Measurements from ENCODE around the gene SKIC8.

Gene SKIC8

GRCh38 chr15:78315686-78316282 lies 16.4 kb upstream of the SKIC8 start:
- Histone ChIP-seq H3K9me3 (no peaks in the 10 kb centered on the region), H3K36me3 (replicated peaks) (no peaks in the 10 kb centered on the region), H3K4me3 (no peak overlapping the region), H3K4me1 (no peaks in the 10 kb centered on the region), H3K27me3 (ENCODE audit: low read depth) (no peaks in the 10 kb centered on the region)
- DNase-seq (ENCODE audit: low spot score in 2 of 2): peak in 1 of 2 experiments; percentile 50
- in situ Hi-C loops (cut with MboI; ENCODE audit: low sequenced_read_pairs): no loop called here

GRCh38 chr15:78314181-78314581 lies 14.8 kb upstream of the SKIC8 start:
- Histone ChIP-seq H3K4me1 (no peaks in the 10 kb centered on the region), H3K4me3 (no peak overlapping the region), H3K9me3 (no peaks in the 10 kb centered on the region), H3K36me3 (replicated peaks) (no peaks in the 10 kb centered on the region), H3K27me3 (ENCODE audit: low read depth) (no peaks in the 10 kb centered on the region)
- no peak for DNase-seq (ENCODE audit: low spot score in 2 of 2)
- in situ Hi-C loops (cut with MboI; ENCODE audit: low sequenced_read_pairs): loop anchor here (5.0 kb wide), 2 partner anchors 103 to 168 kb away; no protein-coding TSS in a partner anchor

DNA sequence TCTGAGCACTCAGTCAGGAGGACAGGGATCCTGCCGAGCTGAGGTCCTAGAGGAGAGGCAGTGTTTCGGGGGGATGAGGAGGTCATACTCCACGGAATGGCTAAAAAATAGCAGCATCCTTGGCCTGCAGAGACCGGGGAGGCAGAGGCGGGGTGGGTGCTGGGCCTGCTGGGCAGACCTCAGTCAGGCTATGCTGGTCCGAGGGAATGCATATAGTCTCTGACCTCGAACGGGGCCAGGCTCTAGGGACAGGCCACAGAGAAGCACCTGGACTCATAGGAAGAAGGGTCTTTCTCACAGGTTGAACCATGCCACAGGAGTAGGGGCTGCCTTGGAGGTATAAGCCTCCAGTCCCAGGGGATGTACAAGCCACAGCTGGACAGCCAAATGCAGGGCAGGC lies 14.0 kb upstream of the SKIC8 start:
- H3K9me3 ChIP-seq: no peaks in the 10 kb centered on the region
- H3K4me1 ChIP-seq: no peaks in the 10 kb centered on the region; the same call in 1 of the 2 replicates
- DNase-seq (ENCODE audit: low spot score in 2 of 2): no peak
- no peak overlapping the region for H3K4me3 ChIP-seq
- no peaks in the 10 kb centered on the region for H3K27me3 ChIP-seq (ENCODE audit: low read depth)
- no peaks in the 10 kb centered on the region for H3K36me3 ChIP-seq (replicated peaks)
- in situ Hi-C loops (cut with MboI; ENCODE audit: low sequenced_read_pairs): loop anchor here (5.0 kb wide), 2 partner anchors 104 to 169 kb away; no protein-coding TSS in a partner anchor

DNA sequence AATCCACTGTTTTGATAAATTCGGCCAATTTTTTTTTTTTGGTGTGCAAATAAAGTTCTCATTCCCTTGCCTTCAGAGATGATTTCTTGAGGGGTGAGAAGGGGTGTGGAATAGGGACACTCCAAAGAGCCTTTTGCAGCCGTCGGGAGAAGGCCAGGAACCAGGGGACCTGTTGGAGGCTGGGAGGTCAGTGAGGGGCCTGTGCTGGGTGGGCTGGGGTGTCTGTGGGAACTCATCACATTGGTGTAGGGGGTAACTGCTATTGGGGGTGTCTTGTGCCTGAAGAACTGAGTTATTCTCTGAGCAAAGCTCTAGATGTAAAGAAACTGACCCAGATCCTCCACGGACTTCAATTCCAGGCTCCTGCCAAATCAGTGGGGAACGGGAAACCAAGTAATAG lies 13.5 kb upstream of the SKIC8 start:
- no peak for DNase-seq (ENCODE audit: low spot score in 2 of 2)
- Histone ChIP-seq H3K4me3 (no peak overlapping the region), H3K27me3 (ENCODE audit: low read depth) (no peaks in the 10 kb centered on the region), H3K4me1 (no peaks in the 10 kb centered on the region; the same call in 1 of the 2 replicates), H3K9me3 (no peaks in the 10 kb centered on the region), H3K36me3 (replicated peaks) (no peaks in the 10 kb centered on the region)
- in situ Hi-C loops (cut with MboI; ENCODE audit: low sequenced_read_pairs): loop anchor here (5.0 kb wide), 2 partner anchors 104 to 169 kb away; no protein-coding TSS in a partner anchor

GRCh38 chr15:78312536-78312935 lies 13.1 kb upstream of the SKIC8 start:
- DNase-seq (ENCODE audit: low spot score in 2 of 2): no peak
- Histone ChIP-seq H3K9me3 (no peaks in the 10 kb centered on the region), H3K27me3 (ENCODE audit: low read depth) (no peaks in the 10 kb centered on the region), H3K4me1 (no peaks in the 10 kb centered on the region; the same call in 1 of the 2 replicates), H3K4me3 (no peak overlapping the region), H3K36me3 (replicated peaks) (no peaks in the 10 kb centered on the region)
- in situ Hi-C loops (cut with MboI; ENCODE audit: low sequenced_read_pairs): loop anchor here (5.0 kb wide), 2 partner anchors 105 to 170 kb away; no protein-coding TSS in a partner anchor

DNA sequence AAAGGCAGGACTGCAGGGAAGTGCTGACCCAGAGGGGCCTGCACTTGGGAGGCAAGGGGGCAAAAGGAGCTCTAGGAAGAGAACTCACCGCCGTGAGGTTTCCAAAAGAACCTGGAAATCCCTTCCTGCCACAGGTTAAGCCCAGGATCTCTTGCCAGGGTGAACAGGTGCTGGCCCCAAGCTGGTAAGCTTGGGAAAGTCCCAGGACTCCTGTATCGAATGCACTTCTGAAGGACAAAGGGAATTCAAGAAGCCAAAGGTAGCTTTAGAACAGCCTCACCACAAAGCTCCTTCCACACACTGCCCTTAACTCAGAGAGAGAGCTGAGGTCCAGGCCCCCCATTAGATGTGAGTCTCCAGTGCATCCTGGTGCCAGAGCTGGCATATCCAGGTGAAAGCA lies 11.9 kb upstream of the SKIC8 start:
- in situ Hi-C loops (cut with MboI; ENCODE audit: low sequenced_read_pairs): loop anchor here (5.0 kb wide), 2 partner anchors 106 to 171 kb away; no protein-coding TSS in a partner anchor
- Histone ChIP-seq H3K4me1 (no peaks in the 10 kb centered on the region; the same call in 1 of the 2 replicates), H3K9me3 (no peaks in the 10 kb centered on the region), H3K36me3 (replicated peaks) (no peaks in the 10 kb centered on the region), H3K4me3 (no peak overlapping the region), H3K27me3 (ENCODE audit: low read depth) (no peaks in the 10 kb centered on the region)
- no peak for DNase-seq (ENCODE audit: low spot score in 2 of 2)

DNA sequence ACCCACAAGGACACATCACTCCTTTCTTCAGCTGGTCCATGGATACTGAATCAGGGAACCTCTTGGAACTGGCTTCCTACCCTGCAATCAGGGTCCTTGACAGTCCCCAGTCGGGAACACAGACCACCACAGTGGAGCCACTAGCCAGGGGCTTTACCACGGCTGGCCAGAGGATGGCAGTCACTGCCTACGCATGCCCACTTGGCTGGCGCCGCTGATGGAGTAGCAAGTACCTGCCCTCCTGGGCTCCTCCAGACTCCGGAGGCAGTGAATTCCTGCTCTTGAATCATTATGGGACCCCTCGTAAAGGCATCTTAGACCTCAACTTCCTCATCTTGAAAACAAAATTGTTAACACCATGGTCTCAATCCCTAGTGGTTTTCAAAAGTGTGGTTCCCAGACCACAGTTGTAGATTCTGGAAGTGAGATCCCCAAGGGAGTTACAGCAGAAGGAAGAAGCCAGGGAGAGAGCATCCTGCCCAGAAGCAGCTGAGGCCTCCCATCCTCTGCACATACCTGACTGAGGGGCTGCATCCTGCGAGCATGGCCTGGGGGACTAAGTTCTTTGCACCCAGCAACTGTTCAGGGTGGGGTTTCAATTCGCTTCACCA lies 9.1 kb upstream of the SKIC8 start:
- no peaks in the 10 kb centered on the region for H3K9me3 ChIP-seq
- no peaks in the 10 kb centered on the region for H3K27me3 ChIP-seq (ENCODE audit: low read depth)
- H3K4me3 ChIP-seq: no peak overlapping the region
- peak; percentile 86 to 95 for DNase-seq (ENCODE audit: low spot score in 2 of 2)
- H3K4me1 ChIP-seq: peaks cover 4% of the 10 kb centered on the region
- in situ Hi-C loops (cut with MboI; ENCODE audit: low sequenced_read_pairs): loop anchor here (10.0 kb wide), 1 partner anchor 396 kb away; no protein-coding TSS in a partner anchor
- no peaks in the 10 kb centered on the region for H3K36me3 ChIP-seq (replicated peaks)

DNA sequence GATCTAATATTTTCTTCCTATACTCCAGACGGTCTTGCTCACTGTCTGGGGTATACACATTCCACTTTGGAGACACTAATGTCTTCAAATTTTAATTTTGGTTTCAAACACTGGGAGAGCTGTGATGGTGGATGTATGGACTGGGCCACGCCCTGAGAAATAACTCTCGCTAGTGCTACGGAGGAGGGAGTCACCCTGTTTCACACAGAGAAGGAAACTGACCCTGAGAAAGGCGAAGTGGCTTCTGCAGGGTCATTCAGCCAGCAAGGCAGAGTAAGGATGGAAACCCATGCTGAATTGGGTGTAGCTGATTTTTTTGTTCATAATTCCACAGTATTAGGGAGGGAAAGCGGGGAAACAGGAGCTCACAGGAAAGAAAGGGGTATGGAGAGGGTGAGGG lies 8.6 kb upstream of the SKIC8 start:
- H3K36me3 ChIP-seq (replicated peaks): no peaks in the 10 kb centered on the region
- DNase-seq (ENCODE audit: low spot score in 2 of 2): peak in 1 of 2 experiments; percentile 20
- peaks cover 7% of the 10 kb centered on the region for H3K4me1 ChIP-seq
- H3K9me3 ChIP-seq: no peaks in the 10 kb centered on the region
- in situ Hi-C loops (cut with MboI; ENCODE audit: low sequenced_read_pairs): loop anchor here (10.0 kb wide), 1 partner anchor 397 kb away; no protein-coding TSS in a partner anchor
- no peak overlapping the region for H3K4me3 ChIP-seq
- no peaks in the 10 kb centered on the region for H3K27me3 ChIP-seq (ENCODE audit: low read depth)

GRCh38 chr15:78306176-78306774 lies 6.9 kb upstream of the SKIC8 start:
- in situ Hi-C loops (cut with MboI; ENCODE audit: low sequenced_read_pairs): loop anchor here (10.0 kb wide), 1 partner anchor 399 kb away; no protein-coding TSS in a partner anchor
- no peak for DNase-seq (ENCODE audit: low spot score in 2 of 2)
- H3K27me3 ChIP-seq (ENCODE audit: low read depth): no peaks in the 10 kb centered on the region

DNA sequence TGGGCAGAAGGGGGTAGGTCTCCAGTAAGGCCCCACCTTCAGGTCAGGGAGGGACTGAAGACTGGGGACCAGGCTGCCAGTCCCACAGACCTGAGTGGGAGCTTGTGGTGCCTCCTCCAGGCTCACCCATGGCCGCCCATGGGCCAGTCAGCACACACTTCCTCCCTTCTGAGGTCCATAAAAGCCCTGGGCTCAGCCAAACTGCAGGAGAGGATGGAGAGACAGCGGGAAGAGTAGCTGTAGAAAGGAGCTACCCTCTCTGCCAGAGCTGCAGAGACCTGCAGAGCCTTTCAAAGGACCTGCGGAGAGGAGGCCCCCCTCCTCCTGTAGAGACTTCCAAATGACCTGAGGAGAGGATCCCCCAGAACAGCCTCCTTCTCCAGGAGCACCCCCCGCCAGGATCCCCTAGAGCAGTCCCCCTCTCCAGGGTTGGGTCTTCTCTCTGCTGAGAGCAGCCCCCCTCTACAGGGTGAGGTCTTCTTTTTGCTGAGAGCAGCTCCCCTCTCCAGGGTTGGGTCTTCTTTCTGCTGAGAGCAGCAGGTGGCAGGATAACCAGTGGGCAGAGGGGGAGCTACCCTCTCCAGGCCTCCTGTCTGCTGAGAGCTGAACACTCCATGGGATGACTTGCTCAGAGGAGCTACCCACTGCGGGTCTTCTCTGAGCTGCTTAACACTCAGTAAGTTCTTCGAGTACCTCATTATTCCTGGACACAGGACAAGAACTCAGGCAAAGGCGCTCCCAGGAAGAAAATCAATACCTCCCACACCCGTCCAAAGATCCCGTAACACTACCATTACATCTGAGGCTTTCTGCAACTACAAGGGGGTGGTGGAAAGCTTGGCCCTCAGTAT lies 5.0 kb upstream of the SKIC8 start:
- in situ Hi-C loops (cut with MboI; ENCODE audit: low sequenced_read_pairs): loop anchor here (10.0 kb wide), 1 partner anchor 400 kb away; no protein-coding TSS in a partner anchor
- no peak overlapping the region for H3K4me3 ChIP-seq
- H3K36me3 ChIP-seq (replicated peaks): no peaks in the 10 kb centered on the region
- H3K27me3 ChIP-seq (ENCODE audit: low read depth): no peaks in the 10 kb centered on the region
- no peak for DNase-seq (ENCODE audit: low spot score in 2 of 2)
- peaks cover 18% of the 10 kb centered on the region for H3K4me1 ChIP-seq
- H3K9me3 ChIP-seq: no peaks in the 10 kb centered on the region

More at GRCh38 chr15:78306176-78306774, 6.9 kb upstream of the SKIC8 start:
- H3K9me3 ChIP-seq: no peaks in the 10 kb centered on the region
- H3K36me3 ChIP-seq (replicated peaks): no peaks in the 10 kb centered on the region
- peaks cover 18% of the 10 kb centered on the region for H3K4me1 ChIP-seq
- H3K4me3 ChIP-seq: no peak overlapping the region

DNA sequence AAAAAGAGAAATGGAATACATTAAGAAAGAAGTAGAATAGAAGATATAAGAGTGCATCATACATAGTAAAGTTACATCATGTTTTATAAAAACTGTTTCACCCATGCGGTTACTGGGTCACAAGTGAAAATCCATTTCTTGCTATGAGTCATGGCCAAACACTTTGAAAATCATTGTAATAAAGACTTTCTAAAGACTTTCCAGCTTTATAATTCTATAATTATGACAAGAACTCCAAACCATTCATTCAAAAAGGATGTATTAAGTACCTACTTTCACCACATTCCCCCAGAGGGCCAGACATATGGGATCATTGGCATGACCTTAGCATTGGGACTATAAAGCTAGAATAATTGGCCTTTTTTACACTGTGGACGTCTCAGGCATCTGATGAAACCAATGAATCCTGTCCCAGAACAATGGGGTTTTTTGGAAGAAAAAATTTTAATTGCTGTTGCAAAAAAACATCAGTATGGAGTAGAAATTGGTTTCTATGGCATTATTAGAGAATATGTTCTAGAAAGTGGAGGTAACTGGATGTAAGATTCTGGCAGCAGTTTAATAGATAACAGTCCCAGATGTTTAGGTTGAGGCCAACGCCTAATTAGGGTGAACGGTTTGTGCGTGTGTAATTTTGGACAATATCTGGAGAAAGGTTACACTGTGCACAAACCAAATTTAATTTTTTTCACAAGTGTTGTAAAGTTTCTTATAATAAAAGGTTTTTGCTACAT lies 3.3 kb upstream of the SKIC8 start:
- Histone ChIP-seq H3K4me1 (peaks cover 23% of the 10 kb centered on the region), H3K9me3 (no peaks in the 10 kb centered on the region), H3K4me3 (no peak overlapping the region), H3K27me3 (ENCODE audit: low read depth) (no peaks in the 10 kb centered on the region), H3K36me3 (replicated peaks) (no peaks in the 10 kb centered on the region; the same call in 1 of the 2 replicates)
- DNase-seq (ENCODE audit: low spot score in 2 of 2): peak; percentile 56 to 68
- in situ Hi-C loops (cut with MboI; ENCODE audit: low sequenced_read_pairs): loop anchor here (10.0 kb wide), 1 partner anchor 402 kb away; no protein-coding TSS in a partner anchor

DNA sequence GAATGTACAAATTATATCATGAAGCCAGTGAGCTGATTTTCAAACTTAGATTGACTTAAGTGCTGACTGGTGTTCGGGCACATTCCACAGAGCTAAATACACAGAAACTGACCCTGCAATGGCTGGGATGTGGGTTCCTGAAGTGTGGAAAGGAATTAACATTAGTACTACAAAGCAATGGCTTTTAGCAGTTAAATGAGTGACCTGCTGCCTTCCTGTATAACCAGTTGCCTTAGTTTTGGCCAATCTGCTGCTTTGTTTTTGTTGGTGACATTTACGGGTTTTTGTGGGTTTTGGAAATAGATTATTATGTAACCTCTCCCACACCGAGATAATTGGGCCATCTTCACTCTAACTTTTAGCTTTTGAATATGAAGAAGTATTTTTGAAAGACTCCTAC lies 2.4 kb upstream of the SKIC8 start:
- in situ Hi-C loops (cut with MboI; ENCODE audit: low sequenced_read_pairs): loop anchor here (10.0 kb wide), 1 partner anchor 403 kb away; no protein-coding TSS in a partner anchor
- Histone ChIP-seq H3K4me1 (peaks cover 23% of the 10 kb centered on the region), H3K27me3 (ENCODE audit: low read depth) (no peaks in the 10 kb centered on the region), H3K36me3 (replicated peaks) (no peaks in the 10 kb centered on the region; the same call in 1 of the 2 replicates), H3K9me3 (no peaks in the 10 kb centered on the region), H3K4me3 (no peak overlapping the region)
- no peak for DNase-seq (ENCODE audit: low spot score in 2 of 2)

Data from HAP-1 (cell line).